HG03442 (cell line): ENCODE data around the gene SETMAR.
"Not testable (repeated sequence)": the region's sequence is repeated elsewhere in the genome, so short reads cannot be mapped to it uniquely, and the experiment has no call there.

Source experiments
- ATAC-seq: cut with Tn5 transposase; IDR thresholded peaks from one replicate; pipeline ENCODE4 v1.9.1; 2021; ENCODE audit warnings: mild to moderate bottlenecking, moderate library complexity; ENCODE audit not compliant: unreplicated experiment

SETMAR gene

DNA sequence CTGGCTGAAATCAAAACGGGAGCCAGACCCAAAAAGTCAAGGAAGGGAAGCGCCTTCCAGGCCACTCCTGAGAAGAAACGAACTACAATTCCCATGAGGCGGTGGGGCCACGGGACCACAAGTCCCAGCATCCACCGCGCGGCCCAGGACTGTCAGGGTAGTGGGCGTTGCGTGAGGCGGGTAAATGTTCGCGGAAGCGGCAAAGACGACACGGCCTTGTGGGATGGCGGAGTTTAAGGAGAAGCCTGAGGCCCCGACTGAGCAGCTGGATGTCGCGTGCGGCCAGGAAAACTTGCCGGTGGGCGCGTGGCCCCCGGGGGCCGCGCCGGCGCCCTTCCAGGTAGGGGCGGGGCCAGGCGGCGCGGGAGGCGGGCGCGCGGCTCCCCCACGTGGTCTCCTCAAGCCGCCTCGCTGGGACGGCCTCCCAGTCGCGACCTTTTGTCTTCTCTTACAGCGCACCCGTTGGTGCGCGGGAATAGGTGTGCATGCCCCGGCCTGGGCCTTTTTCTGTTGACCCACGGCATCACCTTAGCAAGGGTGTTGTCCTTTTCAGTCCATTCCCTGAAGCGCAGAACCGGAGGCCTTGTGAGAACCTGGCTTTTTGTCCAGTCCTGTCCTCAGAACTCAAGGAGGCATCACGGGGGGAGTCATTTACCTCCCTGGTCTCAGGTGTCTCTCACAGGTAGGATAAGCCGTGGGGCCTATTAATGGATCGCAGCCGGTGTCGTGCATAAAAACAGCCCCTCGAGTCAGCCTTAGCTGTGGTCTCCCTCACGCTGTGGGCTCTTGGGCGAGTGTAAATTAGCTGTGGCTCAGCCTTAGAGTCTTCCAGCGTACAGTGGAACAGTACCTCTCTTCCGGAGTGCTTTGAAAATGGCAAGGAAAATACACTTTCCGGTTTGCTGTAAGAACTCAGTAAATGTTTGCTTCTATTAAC lies at the start of gene SETMAR:
Gene SETMAR, plus strand, starts transcription at position 183 of the 937 bp plus-strand sequence. Its CDS starts 2 bp downstream, at position 185.
- peak; percentile 96 for ATAC-seq

DNA sequence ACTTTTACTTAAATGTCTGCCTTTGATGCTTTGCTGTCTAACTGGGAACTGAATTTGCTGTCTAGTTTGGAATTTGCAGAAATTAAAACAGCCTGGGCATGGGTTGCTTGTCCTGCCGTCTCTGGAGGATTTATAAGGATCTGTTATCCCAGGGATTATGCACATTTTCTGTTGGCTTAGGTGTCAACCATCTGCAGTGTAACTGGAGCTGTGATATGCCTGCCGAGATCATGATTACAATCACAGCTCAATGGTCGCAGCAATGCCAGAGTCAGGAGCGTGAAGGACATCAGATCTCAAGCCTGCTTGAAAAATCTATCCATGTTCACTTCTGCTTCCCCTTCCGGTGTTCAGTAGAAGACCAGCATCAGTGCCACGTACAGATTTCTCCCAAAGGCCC lies 41.8 kb upstream of the SETMAR start:
- ATAC-seq = no peak

DNA sequence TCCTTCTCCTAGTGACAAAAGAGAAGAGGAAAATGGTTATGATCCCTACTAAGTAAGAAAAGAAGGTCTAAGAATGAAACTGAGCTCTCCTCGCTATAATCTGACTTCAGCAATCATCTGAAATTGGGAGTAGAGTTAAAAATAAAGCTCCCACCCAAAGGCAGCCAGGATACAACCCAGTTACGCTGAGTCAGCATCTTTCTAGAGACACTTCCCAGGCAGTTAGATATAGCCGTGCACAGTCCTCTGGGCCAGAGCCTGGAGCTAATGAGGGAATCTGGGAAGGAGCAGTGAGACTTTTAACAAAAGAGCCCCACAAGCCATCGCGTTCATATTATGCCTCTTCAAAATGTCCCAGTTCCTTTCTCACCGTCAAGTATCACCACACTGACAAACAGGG lies 39.1 kb upstream of the SETMAR start:
- ATAC-seq = no peak

GRCh38 chr3:4270720-4271119 lies 32.4 kb upstream of the SETMAR start:
- peak; percentile 88 for ATAC-seq

DNA sequence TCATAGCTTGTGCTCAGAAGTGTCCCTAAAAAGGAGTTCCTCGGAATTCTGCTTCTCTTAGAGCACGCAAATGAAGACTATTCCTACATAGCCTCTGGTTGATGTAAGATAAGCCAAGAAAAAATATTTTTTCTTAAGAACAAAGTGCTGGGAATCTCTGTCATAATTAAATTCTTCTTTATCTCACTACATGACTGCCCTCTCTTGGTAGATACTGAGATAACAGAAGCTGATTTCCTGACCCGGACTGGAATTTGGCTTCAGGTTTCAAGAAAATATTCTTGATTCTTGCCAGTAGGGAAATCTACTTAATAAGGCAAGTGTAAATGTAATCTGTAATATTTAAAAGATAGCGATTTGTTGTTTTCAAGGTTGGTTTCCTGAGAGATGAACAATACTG lies 31.3 kb upstream of the SETMAR start:
- no peak for ATAC-seq

GRCh38 chr3:4279516-4280105 lies 23.6 kb upstream of the SETMAR start:
- ATAC-seq = no peak

DNA sequence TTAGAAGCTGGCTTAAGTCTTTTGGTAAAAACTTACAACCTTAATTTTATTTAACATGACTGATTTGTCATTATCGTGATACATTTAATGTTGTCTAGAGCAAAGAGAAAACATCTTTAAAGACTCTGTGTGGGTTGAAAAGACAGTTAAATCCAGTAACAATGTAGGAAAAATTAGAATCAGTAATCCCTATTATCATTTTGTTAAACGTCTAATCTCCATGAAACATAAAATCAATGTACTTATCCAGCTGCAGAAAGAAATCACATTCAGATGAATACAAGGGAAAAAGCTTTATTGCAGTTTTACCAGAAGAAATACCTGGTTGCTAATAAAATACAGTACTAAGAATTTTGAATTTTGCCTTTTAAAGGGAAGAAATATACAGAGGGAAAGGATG lies 21.2 kb upstream of the SETMAR start:
- no peak for ATAC-seq

DNA sequence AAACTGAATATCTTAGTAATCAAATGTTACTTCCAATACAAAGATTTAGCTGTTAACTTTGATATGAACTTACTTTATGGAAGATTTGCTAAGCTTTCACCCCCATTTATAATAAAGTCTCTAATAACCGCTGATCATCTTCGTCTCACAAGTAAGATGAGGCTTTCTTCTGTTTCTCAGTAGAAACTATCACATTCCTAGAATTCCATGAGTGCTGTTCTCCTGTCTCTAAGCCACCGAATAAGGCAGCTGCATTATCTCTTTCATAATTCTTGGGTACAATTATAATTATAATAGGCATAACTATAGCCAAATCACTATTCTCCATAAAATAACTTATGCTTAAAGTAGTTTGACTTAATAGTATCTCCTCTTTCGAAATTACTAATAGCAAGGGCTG lies 18.3 kb upstream of the SETMAR start:
- no peak for ATAC-seq

DNA sequence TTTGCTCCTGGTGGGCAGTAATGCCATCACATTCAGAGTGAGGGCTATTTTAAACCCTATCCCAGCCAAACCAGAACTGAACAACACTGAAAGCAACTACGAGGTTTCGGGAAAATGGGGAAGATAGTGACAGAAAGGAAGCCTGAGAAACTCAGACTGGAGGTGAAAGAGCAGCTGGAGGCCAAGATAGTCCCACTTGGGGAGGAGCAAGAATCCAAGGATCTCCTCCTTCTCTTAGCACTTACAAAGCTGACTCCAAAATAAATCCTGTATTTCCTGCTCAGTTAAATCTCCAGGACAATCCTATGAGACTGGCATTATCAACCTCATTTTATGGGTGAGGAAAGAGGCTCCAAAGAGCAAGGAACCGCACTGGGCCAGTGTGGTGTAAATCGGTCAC lies 14.1 kb upstream of the SETMAR start:
- no peak for ATAC-seq

DNA sequence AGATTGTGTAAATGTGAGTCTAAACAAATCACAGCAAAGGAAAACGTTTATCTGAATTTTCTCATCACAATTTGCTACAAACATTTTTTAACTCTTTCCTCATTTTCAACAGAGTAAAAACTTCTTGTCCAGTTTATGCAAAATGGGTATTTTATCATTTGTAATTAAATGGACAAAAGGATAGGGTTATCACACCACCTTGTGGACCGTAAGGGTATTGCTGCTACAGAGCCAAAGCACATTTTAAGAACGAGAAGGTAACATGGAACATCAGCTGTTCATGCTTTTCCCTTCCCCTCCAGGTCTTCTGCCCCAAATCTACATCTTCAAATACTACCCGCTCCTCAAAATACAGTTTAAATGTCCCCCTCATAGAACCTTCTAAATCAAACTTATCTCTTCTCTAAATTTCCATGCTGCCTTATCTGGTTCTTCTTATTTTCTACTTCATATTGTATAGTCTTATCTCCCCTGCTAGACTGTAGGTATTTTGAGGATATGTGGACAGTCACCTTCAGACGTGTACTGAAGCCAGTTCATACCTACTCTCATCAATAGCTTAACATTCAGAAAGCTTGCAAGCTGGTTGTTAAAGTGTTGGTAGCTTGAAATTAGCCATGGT lies 12.8 kb upstream of the SETMAR start:
- ATAC-seq = peak; percentile 83

- no peak for ATAC-seq
Measured at GRCh38 chr3:4292301-4292700, 10.9 kb upstream of the SETMAR start.

- ATAC-seq = no peak
Measured at GRCh38 chr3:4294616-4295327, 8.4 kb upstream of the SETMAR start.

- ATAC-seq = not testable (repeated sequence)
Measured at GRCh38 chr3:4296454-4296853, 6.7 kb upstream of the SETMAR start.

DNA sequence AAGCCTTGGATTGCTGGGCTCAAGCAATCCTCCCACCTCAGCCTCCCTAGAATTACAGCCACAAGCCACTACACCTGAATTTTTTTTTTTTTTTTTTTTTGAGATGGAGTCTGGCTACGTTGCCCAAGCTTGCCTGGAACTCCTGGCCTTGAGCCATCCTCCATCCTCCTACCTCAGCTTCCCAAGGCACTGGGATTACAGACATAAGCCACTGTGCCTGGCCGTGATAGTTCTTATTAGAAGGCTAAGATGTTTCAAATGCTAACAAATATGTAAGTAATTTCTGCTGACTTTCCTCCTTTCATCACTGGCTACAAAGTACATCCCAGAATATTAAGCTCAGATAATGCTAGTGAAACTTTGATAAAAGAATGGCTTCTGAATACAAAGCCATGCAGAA lies 5.7 kb upstream of the SETMAR start:
- no peak for ATAC-seq

- ATAC-seq = no peak
Measured at GRCh38 chr3:4302747-4303146, 422 bp upstream of the SETMAR start.

DNA sequence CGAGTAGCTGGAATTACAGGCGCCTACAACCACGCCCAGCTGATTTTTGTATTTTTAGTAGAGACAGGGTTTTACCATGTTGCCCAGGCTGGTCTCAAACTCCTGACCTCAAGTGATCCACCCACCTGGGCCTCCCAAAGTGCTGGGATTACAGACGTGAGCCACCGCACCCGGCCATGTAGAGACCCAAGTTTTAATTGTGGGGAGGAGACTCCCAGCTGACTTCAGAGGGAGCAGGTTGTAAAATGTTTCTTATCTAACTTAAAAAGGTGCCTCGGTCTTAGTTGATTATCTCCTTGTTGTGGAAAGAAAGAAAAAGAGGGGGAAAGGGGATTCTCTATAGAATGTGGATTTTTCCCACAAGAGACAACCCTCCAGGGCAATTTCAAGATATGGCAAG lies 2.0 kb downstream of the SETMAR start:
- ATAC-seq = not testable (repeated sequence)

DNA sequence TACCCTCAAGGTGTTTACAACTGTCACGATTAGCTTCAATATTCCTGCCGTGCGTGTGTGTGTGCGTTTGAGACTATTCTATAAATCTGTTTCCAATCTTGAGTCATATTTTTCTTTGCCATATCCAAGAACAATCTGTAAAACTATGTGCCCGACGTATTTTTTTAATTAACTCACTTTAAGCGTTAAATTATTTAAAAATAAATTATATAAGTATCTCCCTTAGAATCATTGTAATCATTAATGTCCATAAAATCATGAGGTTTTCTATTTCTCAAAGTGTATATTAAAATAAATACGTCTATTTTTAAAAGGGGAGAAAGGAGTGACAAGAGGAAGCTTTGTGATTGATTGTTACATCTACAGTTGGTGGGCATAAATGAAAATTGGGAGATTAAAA lies 2.9 kb downstream of the SETMAR start:
- no peak for ATAC-seq

- ATAC-seq = no peak
Measured at GRCh38 chr3:4306860-4307259, 3.7 kb downstream of the SETMAR start.

DNA sequence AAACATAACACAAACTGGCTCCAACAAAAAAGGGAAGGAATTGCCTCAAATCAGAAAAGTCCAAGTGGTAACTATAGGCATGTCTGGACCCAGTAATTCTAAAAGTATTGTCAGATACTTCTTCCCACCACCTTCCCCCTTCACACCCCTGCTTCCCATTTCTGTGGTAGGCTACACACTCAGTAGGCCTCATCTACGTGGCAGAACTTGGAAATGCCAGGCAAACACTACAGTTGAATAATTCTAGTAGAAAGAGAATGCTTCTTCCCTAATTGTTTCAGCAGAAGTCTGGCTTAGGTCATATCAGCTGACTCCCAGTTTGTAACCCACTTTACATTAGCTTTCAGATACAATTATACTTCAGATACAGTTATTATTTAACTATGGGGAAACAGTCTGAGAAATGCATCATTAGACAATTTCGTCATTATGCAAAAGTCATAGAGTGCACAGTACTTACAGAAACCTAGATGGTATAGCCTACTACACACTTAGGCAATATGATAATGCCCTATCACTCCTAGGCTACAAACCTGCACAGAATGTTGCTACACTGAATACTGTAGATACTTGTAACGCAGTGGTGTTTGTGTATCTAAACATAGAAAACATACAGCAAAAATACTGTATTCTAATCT lies 6.4 kb downstream of the SETMAR start:
- no peak for ATAC-seq

GRCh38 chr3:4310971-4311370 lies 7.8 kb downstream of the SETMAR start:
- ATAC-seq = no peak

DNA sequence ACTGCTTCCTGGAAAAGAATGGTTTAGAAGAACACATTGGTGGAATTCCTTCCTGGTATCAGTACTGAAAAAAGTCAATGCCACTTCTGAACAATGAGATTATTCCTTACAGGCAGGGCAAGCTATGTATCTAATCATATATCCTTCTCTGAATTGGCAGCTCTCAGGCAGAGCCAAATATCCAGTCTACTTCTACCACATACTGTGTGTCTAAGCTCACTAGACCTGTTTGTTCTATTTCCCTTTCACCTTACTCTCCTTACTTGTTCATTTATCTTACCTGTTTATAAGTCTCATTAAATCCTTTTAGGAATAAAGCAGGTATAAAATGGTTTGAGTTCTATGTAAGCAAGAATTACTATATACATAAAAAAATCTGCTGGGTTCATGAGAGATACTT lies 8.3 kb downstream of the SETMAR start:
- no peak for ATAC-seq
